Activated CD4-positive, CD25-positive, alpha-beta regulatory T cell treated with anti-CD3 and anti-CD28 coated beads, Interleukin-2, amount 50 U/mL, for 72 hours (primary cell): Measurements from ENCODE around the gene CKS1B.
A peak's percentile ranks its signal among the peaks of the same experiment; 100 is the strongest.

Experiments
- DNase-seq: peaks from one replicate; pipeline ENCODE4 v3.0.0; 2021

CKS1B gene

DNA sequence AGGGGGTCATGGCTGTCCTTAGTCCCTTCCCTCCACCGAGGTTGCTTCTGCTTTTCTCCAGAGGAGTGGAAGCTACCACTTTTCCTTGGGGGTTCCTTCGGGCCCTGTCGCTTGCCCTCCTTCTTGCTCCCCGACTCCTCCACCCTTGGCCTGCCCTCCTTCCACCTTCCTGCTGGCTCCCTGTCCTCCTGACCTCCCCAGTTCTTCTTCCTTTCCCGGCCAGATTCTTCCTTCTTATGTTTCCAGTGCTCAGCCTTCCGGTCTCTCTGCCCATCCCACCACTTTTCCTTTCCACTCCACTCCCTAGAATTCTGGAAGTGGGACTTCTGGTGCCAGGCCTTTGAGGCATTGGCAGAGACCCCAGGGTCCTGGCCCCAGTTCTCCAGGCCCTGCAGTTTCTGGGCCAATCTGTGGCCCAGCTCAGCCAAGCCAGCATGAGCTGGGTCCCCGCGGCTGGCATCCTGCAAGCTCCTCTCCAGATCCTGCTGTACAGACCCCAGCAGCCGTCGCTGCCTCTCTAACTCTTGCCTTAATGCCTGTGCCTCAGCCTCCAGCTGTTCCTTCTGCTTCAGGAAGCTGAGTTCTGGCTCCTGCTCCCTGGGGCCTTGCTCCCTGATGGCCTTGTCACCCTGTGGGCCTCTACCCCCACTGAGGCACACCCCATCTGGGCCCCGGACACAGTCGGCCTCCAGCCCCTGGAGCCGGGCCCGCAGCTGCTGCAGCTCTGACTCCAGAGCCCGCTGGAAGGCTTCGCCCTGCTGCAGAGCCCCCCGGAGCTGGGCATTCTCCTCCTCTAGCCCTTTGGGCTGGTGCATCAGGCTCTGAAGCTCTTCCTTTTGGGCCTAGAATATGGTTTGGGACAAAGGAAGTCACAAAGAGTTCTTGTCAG is 28.3 kb upstream of the CKS1B start:
- DNase-seq: no peak

GRCh38 chr1:154948079-154948478 is 26.4 kb upstream of the CKS1B start:
- no peak for DNase-seq

DNA sequence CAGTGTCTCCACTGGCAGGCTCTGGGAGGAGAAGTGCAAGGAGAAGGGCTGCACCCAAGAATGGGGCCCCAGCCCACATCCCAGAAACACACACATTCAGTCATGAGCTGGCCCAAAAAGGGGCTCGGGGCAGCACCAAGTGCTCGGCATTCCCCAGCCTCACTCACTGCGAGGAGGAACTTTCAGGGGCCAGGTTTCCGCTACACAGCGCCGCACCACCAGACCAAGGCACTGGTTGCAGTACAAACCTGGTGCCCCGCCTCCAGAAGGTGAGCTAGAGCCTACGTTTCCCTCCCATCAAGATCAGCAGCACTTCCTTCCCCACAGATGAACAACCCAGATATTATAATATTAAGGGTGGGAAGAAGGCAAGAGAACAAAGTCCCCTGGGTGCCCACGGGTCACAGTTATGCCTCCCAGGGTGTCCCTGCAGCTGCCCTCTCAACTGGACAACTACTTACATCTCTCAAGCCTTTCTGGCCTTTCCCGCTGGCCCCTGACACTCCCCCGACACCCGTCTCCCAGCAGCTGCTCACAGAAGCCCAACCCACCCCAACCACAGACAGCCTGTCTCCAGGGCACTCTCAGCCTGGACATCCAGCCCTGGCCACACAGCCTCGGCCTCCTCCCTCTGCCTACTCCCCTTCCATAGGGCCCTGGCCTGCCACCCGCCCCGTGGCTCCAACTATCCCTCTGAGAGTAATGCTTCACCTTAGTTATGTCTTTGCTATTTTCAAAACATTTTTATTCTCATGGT is 22.4 kb upstream of the CKS1B start:
- peak; percentile 49 for DNase-seq

GRCh38 chr1:154952664-154953063 is 21.8 kb upstream of the CKS1B start:
- no peak for DNase-seq

GRCh38 chr1:154953611-154954038 is 20.9 kb upstream of the CKS1B start:
- DNase-seq: no peak

GRCh38 chr1:154954541-154954940 is 19.9 kb upstream of the CKS1B start:
- no peak for DNase-seq

- peak; percentile 74 for DNase-seq
Measured at GRCh38 chr1:154955039-154955717, 19.3 kb upstream of the CKS1B start.

- peak; percentile 71 for DNase-seq
Measured at GRCh38 chr1:154955718-154956543, 18.6 kb upstream of the CKS1B start, which contains the start of gene PBXIP1. PBXIP1 (minus strand) TSS chr1:154956099; CDS start chr1:154953721, 2,378 bp downstream.

DNA sequence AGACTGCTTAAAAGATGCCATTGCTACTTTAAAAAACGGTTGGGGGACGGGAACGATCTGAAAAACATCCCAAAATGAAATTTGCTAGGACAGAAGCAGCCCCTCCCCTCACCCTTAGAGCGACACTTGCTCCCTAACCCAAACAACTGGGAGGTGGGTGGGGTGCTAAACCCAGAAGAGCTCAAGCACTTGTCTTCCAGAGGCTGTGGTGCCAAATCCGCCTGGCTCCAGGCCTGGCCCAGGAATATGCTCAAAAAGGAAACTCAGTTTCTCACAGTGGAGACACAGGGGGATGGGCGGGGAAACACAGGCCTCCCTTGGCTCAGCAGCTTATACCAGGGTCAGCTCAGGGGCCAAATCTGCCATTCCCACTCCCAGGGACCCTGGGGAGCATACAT is 17.9 kb upstream of the CKS1B start:
- no peak for DNase-seq

DNA sequence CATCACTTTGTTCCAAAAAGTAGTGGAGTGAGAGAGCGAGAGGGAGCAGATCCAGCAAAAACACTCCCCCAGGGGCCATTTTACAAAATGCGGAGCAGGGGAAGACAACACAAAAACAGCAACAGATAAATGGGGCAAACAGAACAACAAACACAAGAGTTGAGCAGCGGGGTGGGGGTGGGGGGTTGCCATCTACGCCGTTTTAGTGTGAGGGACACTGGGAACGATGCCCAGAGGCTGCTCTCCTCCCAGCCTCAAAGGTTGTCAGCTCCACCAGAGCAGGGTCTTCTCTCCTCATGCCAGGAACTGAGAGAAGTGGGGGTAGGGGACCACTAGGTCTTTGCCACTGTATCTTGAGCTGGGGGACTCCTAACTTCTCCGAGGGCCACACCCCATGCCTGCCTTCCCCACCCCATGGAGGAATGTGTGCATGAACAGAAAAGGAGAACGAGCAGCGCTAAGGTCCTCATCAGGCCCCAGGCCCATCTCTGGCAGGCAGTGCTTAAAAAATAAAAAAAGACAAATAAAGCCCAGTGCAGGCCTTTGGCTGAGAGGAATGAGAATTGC is 17.3 kb upstream of the CKS1B start:
- DNase-seq: no peak

DNA sequence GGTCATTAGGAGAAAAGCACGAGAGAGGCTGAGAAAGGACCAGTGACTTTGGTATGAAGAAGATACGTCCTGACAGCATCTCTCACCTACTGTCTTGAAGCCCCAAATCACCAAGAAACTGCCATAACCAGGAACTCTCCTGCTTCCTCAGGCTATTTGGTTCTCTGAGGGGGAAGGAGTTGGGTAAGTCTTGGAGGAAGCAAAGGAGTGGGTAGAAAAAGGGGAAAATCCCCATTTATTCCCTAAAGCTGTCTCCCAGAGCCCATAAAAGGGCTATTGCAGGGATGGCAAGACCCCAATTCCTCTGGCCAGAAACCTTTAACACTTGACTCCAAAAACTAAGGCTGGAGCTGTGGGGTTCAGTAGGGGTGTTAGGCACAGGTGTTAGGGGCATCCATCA is 16.4 kb upstream of the CKS1B start:
- DNase-seq: no peak

DNA sequence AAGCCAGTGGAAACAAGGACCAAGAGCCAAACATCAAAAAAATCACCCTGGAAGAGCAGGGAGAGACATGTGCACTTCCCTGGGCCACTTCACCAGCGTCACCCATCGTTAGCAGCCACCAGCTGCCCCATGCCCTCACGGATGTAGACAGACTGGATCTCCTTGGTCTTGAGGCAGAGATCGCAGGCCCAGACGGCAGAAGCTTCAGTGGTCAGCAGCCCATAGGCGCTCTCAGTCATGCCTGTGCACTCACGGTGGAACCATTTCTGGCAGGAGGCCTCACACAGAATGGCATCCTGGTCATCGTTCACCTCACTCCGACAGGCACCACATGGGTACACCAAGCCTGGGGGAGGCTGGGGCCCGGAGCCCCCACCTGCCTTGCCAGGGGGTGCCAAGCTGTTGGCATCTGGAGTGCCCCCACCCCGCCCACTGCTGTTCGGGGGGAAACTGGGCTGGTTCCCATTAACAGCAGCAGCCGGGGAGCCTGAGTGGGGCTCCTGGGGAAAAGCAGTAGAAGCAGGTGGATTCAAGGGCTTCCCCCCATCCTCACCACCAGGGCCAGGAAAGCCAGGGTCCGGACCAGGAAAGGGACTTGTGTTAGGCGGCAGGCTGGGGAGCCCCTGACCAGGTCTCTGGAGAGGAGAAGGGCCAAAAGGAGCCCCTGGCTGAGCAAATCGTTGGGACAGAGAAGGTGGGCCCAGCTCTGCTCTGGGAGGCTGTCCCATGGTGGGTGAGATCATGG is 15.6 kb upstream of the CKS1B start:
- no peak for DNase-seq

GRCh38 chr1:154959426-154959780 is 15.1 kb upstream of the CKS1B start:
- no peak for DNase-seq

- DNase-seq: no peak
Measured at GRCh38 chr1:154960446-154961136, 13.9 kb upstream of the CKS1B start.

GRCh38 chr1:154961207-154962155 is 13.0 kb upstream of the CKS1B start, which contains the start of gene PYGO2:
PYGO2 (minus strand) TSS chr1:154961782; CDS start chr1:154961576, 206 bp downstream.
- DNase-seq: peak; percentile 85

GRCh38 chr1:154962156-154962749 is 12.2 kb upstream of the CKS1B start:
- DNase-seq: no peak

DNA sequence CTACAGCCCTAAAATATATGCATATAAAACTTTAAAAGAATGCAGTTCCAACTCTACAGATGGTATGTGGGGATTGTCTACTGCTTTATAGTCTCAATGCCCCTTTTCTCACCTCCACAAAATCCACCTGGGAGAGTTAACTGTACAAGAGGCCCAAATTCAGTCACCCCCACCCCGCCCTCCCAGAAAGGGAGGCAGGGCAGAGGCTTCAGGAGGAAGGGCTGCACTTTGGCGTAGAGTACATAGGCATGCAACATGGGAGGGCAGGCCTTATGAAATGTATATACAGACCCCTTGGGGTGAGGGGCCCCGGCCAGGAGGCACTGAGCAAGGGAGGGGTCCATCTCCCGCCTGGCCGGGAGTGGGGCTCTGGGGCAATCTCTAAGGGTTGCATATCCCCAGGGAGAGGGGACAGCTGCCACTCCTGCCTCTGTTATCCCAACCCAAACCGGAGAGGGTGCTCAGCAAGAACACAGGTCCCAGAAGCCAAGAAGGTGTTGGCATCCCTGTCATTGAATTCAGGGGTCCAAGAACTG is 11.6 kb upstream of the CKS1B start:
- no peak for DNase-seq

GRCh38 chr1:154963643-154964042 is 10.8 kb upstream of the CKS1B start:
- no peak for DNase-seq

DNA sequence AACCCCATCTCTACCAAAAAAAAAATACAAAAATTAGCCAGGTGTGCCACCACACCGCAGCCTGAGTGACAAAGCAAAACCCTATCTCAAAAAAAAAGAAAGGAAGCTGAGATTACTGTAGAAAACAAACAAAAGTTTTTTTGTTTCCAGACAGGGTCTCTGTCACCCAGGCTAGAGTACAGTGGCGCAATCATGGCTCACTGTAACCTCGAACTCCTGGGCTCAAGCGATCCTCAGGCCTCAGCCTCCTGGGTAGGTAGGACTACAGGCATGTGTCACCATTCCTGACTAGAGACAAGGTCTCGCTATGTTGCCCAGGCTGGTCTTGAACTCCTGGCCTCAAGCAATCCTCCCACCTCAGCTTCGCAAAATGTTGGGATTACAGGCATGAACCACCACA is 10.1 kb upstream of the CKS1B start:
- no peak for DNase-seq
